Fibroblast of lung (primary cell): ENCODE data around the gene NLRC5.

Source experiments
- EZH2 ChIP-seq: IDR thresholded peaks from 2 replicates; pipeline ENCODE4 v1.5.1; 2012; ENCODE audit warnings: low read length, control low read depth, mild to moderate bottlenecking; ENCODE audit errors: missing control alignments
- TF ChIP-seq, protein P1 (sequence below), 2 donors: IDR thresholded peaks in 1 of 2; conservative IDR thresholded peaks in 1 of 2; 1 replicate in 1 of 2; 2 replicates in 1 of 2; pipeline ENCODE4 v1.5.1; 2011 to 2012; ENCODE audit warnings: low read length in 2 of 2, control low read depth in 1 of 2, inconsistent platforms in 1 of 2, low read depth in 1 of 2, mild to moderate bottlenecking in 1 of 2

- TF ChIP-seq, protein P1, sequence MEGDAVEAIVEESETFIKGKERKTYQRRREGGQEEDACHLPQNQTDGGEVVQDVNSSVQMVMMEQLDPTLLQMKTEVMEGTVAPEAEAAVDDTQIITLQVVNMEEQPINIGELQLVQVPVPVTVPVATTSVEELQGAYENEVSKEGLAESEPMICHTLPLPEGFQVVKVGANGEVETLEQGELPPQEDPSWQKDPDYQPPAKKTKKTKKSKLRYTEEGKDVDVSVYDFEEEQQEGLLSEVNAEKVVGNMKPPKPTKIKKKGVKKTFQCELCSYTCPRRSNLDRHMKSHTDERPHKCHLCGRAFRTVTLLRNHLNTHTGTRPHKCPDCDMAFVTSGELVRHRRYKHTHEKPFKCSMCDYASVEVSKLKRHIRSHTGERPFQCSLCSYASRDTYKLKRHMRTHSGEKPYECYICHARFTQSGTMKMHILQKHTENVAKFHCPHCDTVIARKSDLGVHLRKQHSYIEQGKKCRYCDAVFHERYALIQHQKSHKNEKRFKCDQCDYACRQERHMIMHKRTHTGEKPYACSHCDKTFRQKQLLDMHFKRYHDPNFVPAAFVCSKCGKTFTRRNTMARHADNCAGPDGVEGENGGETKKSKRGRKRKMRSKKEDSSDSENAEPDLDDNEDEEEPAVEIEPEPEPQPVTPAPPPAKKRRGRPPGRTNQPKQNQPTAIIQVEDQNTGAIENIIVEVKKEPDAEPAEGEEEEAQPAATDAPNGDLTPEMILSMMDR (conservative IDR thresholded peaks at IDR 0.05 in 1 of 2, IDR thresholded peaks at IDR 0.05 in 1 of 2; ENCODE audit: low read depth in 1 of 2, low read length in 2 of 2) = no peak
- TF ChIP-seq EZH2 = no peak
These were observed 5.0 kb downstream of the NLRC5 start for GRCh38 chr16:56994311-56994710.
